ENCODE data around the gene ST8SIA3. TPM values are rescaled to one million over a fixed set of nuclear protein-coding genes. Genes with fewer than 3 reads are reported as not detected.

The ST8SIA3 gene
- total RNA-seq, 4 donors from 2014 or later = under 0.01 to 0.14 TPM; not detected in 2

- Histone ChIP-seq H3K4me3 (no peak overlapping the region), H3K36me3 (no peaks in the 10 kb centered on the region), H3K27ac (no peak overlapping the region), H3K27me3 (peaks cover 12% of the 10 kb centered on the region), H3K9me3 (no peaks in the 10 kb centered on the region), H3K4me1 (no peaks in the 10 kb centered on the region)
- no peak for DNase-seq
- in situ Hi-C loops (cut with MboI; ENCODE audit: low pct_ligation_motif_present in 1 of 4, low pct_unique_long_range_greater_than_20kb in 1 of 4, low sequenced_read_pairs in 3 of 4) (no loop called here), intact Hi-C loops (cut with DNase I; ENCODE audit: low total_unique reads) (no loop called here)
- WGBS, 2 donors (ENCODE audit: low coverage in 1 of 2) = 75 to 77% methylated on average over 2 of the region's 2 CpGs
- TF ChIP-seq POLR2A (IDR thresholded peaks at IDR 0.05) (no peak), POLR2AphosphoS5 (IDR thresholded peaks at IDR 0.05) (no peak), EP300 (IDR thresholded peaks at IDR 0.05; ENCODE audit: low read depth) (no peak), CTCF (IDR thresholded peaks at IDR 0.05) (no peak)
These were observed 12.1 kb downstream of the ST8SIA3 start for GRCh38 chr18:57364460-57364859.

- DNase-seq = no peak
- WGBS, 2 donors (ENCODE audit: low coverage in 1 of 2) = 68% methylated on average over 2 of the region's 2 CpGs; no CpG with 5 or more reads in 1 of the 2 donors
- intact Hi-C loops (cut with DNase I; ENCODE audit: low total_unique reads) (no loop called here), in situ Hi-C loops (cut with MboI; ENCODE audit: low pct_ligation_motif_present in 1 of 4, low pct_unique_long_range_greater_than_20kb in 1 of 4, low sequenced_read_pairs in 3 of 4) (no loop called here)
- TF ChIP-seq POLR2AphosphoS5 (IDR thresholded peaks at IDR 0.05) = no peak
- TF ChIP-seq POLR2A (IDR thresholded peaks at IDR 0.05) = no peak
- no peak for TF ChIP-seq EP300 (IDR thresholded peaks at IDR 0.05; ENCODE audit: low read depth)
- TF ChIP-seq CTCF (IDR thresholded peaks at IDR 0.05) = no peak
- Histone ChIP-seq H3K9me3 (no peaks in the 10 kb centered on the region), H3K4me1 (no peaks in the 10 kb centered on the region), H3K27me3 (peaks cover 10% of the 10 kb centered on the region), H3K36me3 (no peaks in the 10 kb centered on the region), H3K4me3 (no peak overlapping the region), H3K27ac (no peak overlapping the region)
These were observed 14.2 kb downstream of the ST8SIA3 start for GRCh38 chr18:57366528-57367081.

- Histone ChIP-seq H3K4me1 (no peaks in the 10 kb centered on the region), H3K27ac (no peak overlapping the region), H3K27me3 (peaks cover 6% of the 10 kb centered on the region), H3K9me3 (no peaks in the 10 kb centered on the region), H3K36me3 (no peaks in the 10 kb centered on the region), H3K4me3 (no peak overlapping the region)
- intact Hi-C loops (cut with DNase I; ENCODE audit: low total_unique reads) = no loop called here
- WGBS, 2 donors (ENCODE audit: low coverage in 1 of 2) = 83 to 91% methylated on average over 2 to 9 of the region's 9 CpGs
- TF ChIP-seq POLR2AphosphoS5 (IDR thresholded peaks at IDR 0.05) (no peak), POLR2A (IDR thresholded peaks at IDR 0.05) (no peak), CTCF (IDR thresholded peaks at IDR 0.05) (no peak), EP300 (IDR thresholded peaks at IDR 0.05; ENCODE audit: low read depth) (no peak)
- in situ Hi-C loops (cut with MboI; ENCODE audit: low pct_ligation_motif_present in 1 of 4, low pct_unique_long_range_greater_than_20kb in 1 of 4, low sequenced_read_pairs in 3 of 4) = no loop called here
- no peak for DNase-seq
These were observed 20.1 kb downstream of the ST8SIA3 start for GRCh38 chr18:57372444-57372843.

- DNase-seq = no peak
- Histone ChIP-seq H3K27me3 (peaks cover 6% of the 10 kb centered on the region), H3K4me1 (no peaks in the 10 kb centered on the region), H3K36me3 (no peaks in the 10 kb centered on the region), H3K4me3 (no peak overlapping the region), H3K27ac (no peak overlapping the region), H3K9me3 (no peaks in the 10 kb centered on the region)
- TF ChIP-seq EP300 (IDR thresholded peaks at IDR 0.05; ENCODE audit: low read depth) (no peak), POLR2AphosphoS5 (IDR thresholded peaks at IDR 0.05) (no peak), POLR2A (IDR thresholded peaks at IDR 0.05) (no peak), CTCF (IDR thresholded peaks at IDR 0.05) (no peak)
- intact Hi-C loops (cut with DNase I; ENCODE audit: low total_unique reads) (no loop called here), in situ Hi-C loops (cut with MboI; ENCODE audit: low pct_ligation_motif_present in 1 of 4, low pct_unique_long_range_greater_than_20kb in 1 of 4, low sequenced_read_pairs in 3 of 4) (no loop called here)
- 88 to 100% methylated on average over 1 to 4 of the region's 4 CpGs for WGBS, 2 donors (ENCODE audit: low coverage in 1 of 2)
These were observed 20.7 kb downstream of the ST8SIA3 start for GRCh38 chr18:57373017-57373416.
